Endothelial cell of umbilical vein (primary cell): ENCODE results near the gene SDC3. TPM values are rescaled to one million over a fixed set of nuclear protein-coding genes. Genes with fewer than 3 reads are reported as not detected.

Experiments
- BruUV-seq: library from RNA; stranded (reverse); fragments of 400-500 nt; replicated peaks from 2 replicates; lab custom pipeline; 2021; lab: Mats Ljungman, UMichigan
- CTCF ChIA-PET: fragments of 300-600, 350-600 bp; sonication (Branson Sonifier 250); formaldehyde crosslinking; loops from one replicate; lab custom pipeline; 2021; ENCODE audit warnings: antibody characterized with exemption, inconsistent platforms; lab: Charles Lee
- POLR2A ChIA-PET: fragments of 300-600, 350-600 bp; sonication (Branson Sonifier 250); formaldehyde crosslinking; loops from one replicate; lab custom pipeline; 2021; ENCODE audit warnings: antibody characterized with exemption, inconsistent platforms; lab: Charles Lee
- DNase-seq: peaks from one replicate; pipeline ENCODE4 v3.0.0-alpha.2; 2011; ENCODE audit warnings: low read depth, low spot score
- FAIRE-seq: peaks from 2 replicates; lab custom pipeline; 2011; peaks lifted over from hg19 to GRCh38; lab: Jason Lieb, UNC
- H2AFZ ChIP-seq: 2 replicates; pipeline ENCODE4 v1.6.0; 2012; ENCODE audit warnings: low read depth, low read length, control low read depth, inconsistent platforms
- H3K27ac ChIP-seq: 2 replicates; pipeline ENCODE4 v1.5.1; 2011; ENCODE audit warnings: low read depth, mild to moderate bottlenecking, control low read depth, low read length, moderate library complexity; ENCODE audit not compliant: insufficient read depth
- H3K27me3 ChIP-seq, 2 experiments: 2 replicates each; pipeline versions ENCODE4 v1.6.0 to v1.6.1; 2011; ENCODE audit warnings: low read length in 2 of 2, mixed read lengths in 1 of 2; ENCODE audit not compliant: control insufficient read depth in 2 of 2, insufficient read depth in 2 of 2
- H3K36me3 ChIP-seq, 2 experiments: 2 replicates in 1 of 2; 3 replicates in 1 of 2; pipeline ENCODE4 v1.5.1; 2011; ENCODE audit warnings: low read length in 2 of 2, mild to moderate bottlenecking in 1 of 2, moderate library complexity in 1 of 2; ENCODE audit not compliant: control insufficient read depth in 2 of 2, insufficient read depth in 2 of 2; ENCODE audit errors: extremely low read depth in 1 of 2
- H3K4me1 ChIP-seq: 3 replicates; pipeline ENCODE4 v1.5.1; 2011; ENCODE audit warnings: mild to moderate bottlenecking, low read length; ENCODE audit not compliant: control insufficient read depth, insufficient read depth; ENCODE audit errors: extremely low read depth
- H3K4me2 ChIP-seq: 2 replicates; pipeline ENCODE4 v1.6.1; 2011; ENCODE audit warnings: low read length, control low read depth, mixed read lengths; ENCODE audit not compliant: insufficient read depth
- H3K4me3 ChIP-seq, 3 experiments: fragments of 200-600 bp in 1 of 3; sonication (generic), shearing (Covaris generic) in 1 of 3; replicated peaks in 1 of 3; 2 replicates each; pipeline ENCODE4 v1.5.1; 2011 to 2016; ENCODE audit warnings: control low read depth in 3 of 3, low read length in 3 of 3, mild to moderate bottlenecking in 2 of 3, inconsistent platforms in 1 of 3, low read depth in 1 of 3, moderate library complexity in 1 of 3; ENCODE audit not compliant: insufficient read depth in 1 of 3
- H3K79me2 ChIP-seq: 2 replicates; pipeline ENCODE4 v1.6.0; 2012; ENCODE audit warnings: low read length, inconsistent platforms; ENCODE audit not compliant: control insufficient read depth, insufficient read depth
- H3K9ac ChIP-seq: replicated peaks from 2 replicates; pipeline ENCODE3; 2011; ENCODE audit warnings: low read length, control low read depth; ENCODE audit not compliant: insufficient read depth; ENCODE audit errors: extremely low read depth
- H3K9me1 ChIP-seq: replicated peaks from 3 replicates; pipeline ENCODE4 v1.6.0; 2011; ENCODE audit warnings: mild to moderate bottlenecking, low read length; ENCODE audit not compliant: control insufficient read depth, insufficient read depth; ENCODE audit errors: extremely low read depth
- H3K9me3 ChIP-seq: replicated peaks from 2 replicates; pipeline ENCODE4 v1.5.1; 2012; ENCODE audit warnings: low read length, inconsistent platforms; ENCODE audit not compliant: control insufficient read depth, insufficient read depth
- H4K20me1 ChIP-seq: replicated peaks from 2 replicates; pipeline ENCODE3; 2011; ENCODE audit warnings: mild to moderate bottlenecking, low read length; ENCODE audit not compliant: control insufficient read depth, insufficient read depth; ENCODE audit errors: extremely low read depth
- CTCF ChIP-seq, 2 donors: IDR thresholded peaks; 1 replicate in 1 of 2; 2 replicates in 1 of 2; pipeline ENCODE4 v1.5.1; 2011; ENCODE audit warnings: low read length in 2 of 2, mild to moderate bottlenecking in 2 of 2, moderate library complexity in 2 of 2, control low read depth in 1 of 2, inconsistent platforms in 1 of 2, low read depth in 1 of 2; ENCODE audit not compliant: insufficient read depth in 1 of 2; ENCODE audit errors: extremely low read depth in 1 of 2
- EZH2 ChIP-seq: IDR thresholded peaks from 2 replicates; pipeline ENCODE4 v1.6.1; 2012; ENCODE audit warnings: borderline replicate concordance, low read depth, mild to moderate bottlenecking, moderate library complexity, low read length, inconsistent platforms; ENCODE audit not compliant: severe bottlenecking
- FOS ChIP-seq: IDR thresholded peaks from 2 replicates; pipeline ENCODE4 v1.6.1; 2011; ENCODE audit warnings: mild to moderate bottlenecking, low read length, moderate library complexity, borderline replicate concordance; ENCODE audit not compliant: insufficient read depth
- GATA2 ChIP-seq: IDR thresholded peaks from 2 replicates; pipeline ENCODE4 v1.7.0; 2011; ENCODE audit warnings: low read depth, mild to moderate bottlenecking, moderate library complexity, mixed read lengths, low read length; ENCODE audit not compliant: insufficient read length, insufficient read depth
- JUN ChIP-seq: IDR thresholded peaks from 2 replicates; pipeline ENCODE4 v1.6.1; 2011; ENCODE audit warnings: borderline replicate concordance, low read depth; ENCODE audit not compliant: insufficient read length, insufficient read depth
- MAX ChIP-seq: IDR thresholded peaks from 2 replicates; pipeline ENCODE4 v1.6.1; 2011; ENCODE audit not compliant: insufficient read depth, insufficient read length
- MYC ChIP-seq: IDR thresholded peaks from one replicate; pipeline ENCODE4 v1.6.1; 2011; ENCODE audit warnings: mild to moderate bottlenecking, low read depth, low read length
- POLR2A ChIP-seq: IDR thresholded peaks from 2 replicates; pipeline ENCODE4 v1.6.1; 2012; ENCODE audit warnings: low read depth, mild to moderate bottlenecking, control low read depth, low read length
- POLR2AphosphoS5 ChIP-seq: IDR thresholded peaks from 2 replicates; pipeline ENCODE4 v1.6.1; 2012; ENCODE audit warnings: low read depth, mild to moderate bottlenecking, control low read depth, low read length, moderate library complexity; ENCODE audit not compliant: insufficient read depth
- dilution Hi-C: fragments of 300-500 bp; cut with MboI; formaldehyde crosslinking; loops from one replicate; pipeline ENCODE4 v1.15.0; 2019; ENCODE audit warnings: low sequenced_read_pairs; ENCODE audit not compliant: extremely low pct_ligation_motif_present
- intact Hi-C: fragments of 100-400 bp; cut with micrococcal nuclease; formaldehyde crosslinking; loops from one replicate; pipeline ENCODE4 v1.10.0; 2022
- polyA plus RNA-seq, 4 experiments: library from polyadenylated mRNA; depleted of rRNA in 3 of 4; stranded (reverse) in 3 of 4; unstranded in 1 of 4; fragments of >200 nt; gene quantifications; 2 replicates each; pipeline versions ENCODE4 v1.2.1 to v1.2.3, GENCODE V29; 2011 to 2012; ENCODE audit warnings: missing spikeins in 1 of 4
- total RNA-seq: library from RNA; stranded (reverse); gene quantifications from 2 replicates; pipeline ENCODE4 v1.2.3, GENCODE V29; 2021

The SDC3 gene
- total and polyA plus RNA-seq, 2 donors (not counting 3 experiments of a cell fraction or from before 2014, with no cell fraction given), result 7.1 to 25.9 TPM

GRCh38 chr1:30881319-30882181, 27.0 kb downstream of the SDC3 start:
- DNase-seq (no peak), FAIRE-seq (no peak)
- Histone ChIP-seq H3K4me1 (peaks cover 3% of the 10 kb centered on the region), H3K27me3 (no peaks in the 10 kb centered on the region), H3K9ac (no peak overlapping the region), H4K20me1 (no peaks in the 10 kb centered on the region), H3K27ac (no peak overlapping the region), H3K9me3 (no peaks in the 10 kb centered on the region), H3K4me3 (no peak overlapping the region), H3K79me2 (no peaks in the 10 kb centered on the region), H3K36me3 (no peaks in the 10 kb centered on the region), H3K9me1 (no peaks in the 10 kb centered on the region), H3K4me2 (no peak overlapping the region), H2AFZ (no peak overlapping the region)
- intact Hi-C loops, result no loop called here
- TF ChIP-seq MYC (no peak), EZH2 (no peak), POLR2AphosphoS5 (no peak), JUN (no peak)
- dilution Hi-C loops, result no loop called here
- POLR2A ChIA-PET, result no interaction called here
- CTCF ChIA-PET, result interaction anchor here (1.0 kb wide), 1 partner anchor 28 kb away, joined by 3 read pairs; no protein-coding TSS in a partner anchor
- BruUV-seq, result no TSS peak

GRCh38 chr1:30880678-30881318, 27.8 kb downstream of the SDC3 start:
- Histone ChIP-seq H2AFZ (no peak overlapping the region), H3K9me1 (no peaks in the 10 kb centered on the region), H3K4me3 (no peak overlapping the region), H3K9ac (no peak overlapping the region), H3K4me2 (no peak overlapping the region), H3K9me3 (no peaks in the 10 kb centered on the region), H3K27me3 (no peaks in the 10 kb centered on the region), H4K20me1 (no peaks in the 10 kb centered on the region), H3K36me3 (no peaks in the 10 kb centered on the region), H3K4me1 (peaks cover 3% of the 10 kb centered on the region), H3K79me2 (no peaks in the 10 kb centered on the region), H3K27ac (no peak overlapping the region)
- DNase-seq, result no peak
- no peak for TF ChIP-seq POLR2A
- TF ChIP-seq MYC, result no peak
- TF ChIP-seq MAX, result no peak
- TF ChIP-seq GATA2, result no peak
- TF ChIP-seq POLR2AphosphoS5, result no peak
- no peak for TF ChIP-seq EZH2
- TF ChIP-seq JUN, result no peak
- TF ChIP-seq CTCF (IDR thresholded peaks at IDR 0.05; ENCODE audit: extremely low read depth in 1 of 2, insufficient read depth in 1 of 2, low read depth in 1 of 2, low read length in 2 of 2), result no peak
- no peak for TF ChIP-seq FOS
- CTCF ChIA-PET, result interaction anchor here (1.0 kb wide), 1 partner anchor 12 kb away, joined by 3 read pairs; no protein-coding TSS in a partner anchor
- no peak for FAIRE-seq
- POLR2A ChIA-PET, result no interaction called here
- dilution Hi-C loops, result no loop called here
- intact Hi-C loops, result no loop called here
- BruUV-seq, result no TSS peak
